Smooth muscle cell (in vitro differentiated cells): Measurements from ENCODE around the gene CHST4. TPM values are rescaled to one million over a fixed set of nuclear protein-coding genes. Genes with fewer than 3 reads are reported as not detected.

Source experiments
- DNase-seq: peaks from one replicate; lab custom pipeline; 2025; ENCODE audit not compliant: unreplicated experiment; lab: John Stamatoyannopoulos, UW
- H2AFZ ChIP-seq: fragments of 200-600 bp; sonication (generic); 2 replicates; pipeline ENCODE4 v1.6.0; 2016; ENCODE audit warnings: antibody characterized with exemption, low read depth, mild to moderate bottlenecking
- H3F3A ChIP-seq: fragments of 200-600 bp; sonication (generic); 2 replicates; pipeline ENCODE4 v1.6.0; 2017; ENCODE audit warnings: antibody characterized with exemption, low read depth
- H3K27ac ChIP-seq: fragments of 200-600 bp; sonication (generic); 2 replicates; pipeline ENCODE4 v1.5.1; 2016; ENCODE audit warnings: low read depth, mild to moderate bottlenecking
- H3K27me3 ChIP-seq: fragments of 200-600 bp; sonication (generic); 2 replicates; pipeline ENCODE4 v1.6.1; 2016; ENCODE audit warnings: low read depth, mild to moderate bottlenecking
- H3K36me3 ChIP-seq: fragments of 200-600 bp; sonication (generic); 2 replicates; pipeline ENCODE4 v1.5.1; 2016; ENCODE audit warnings: low read depth
- H3K4me1 ChIP-seq: fragments of 200-600 bp; sonication (generic); 2 replicates; pipeline ENCODE4 v1.5.1; 2016; ENCODE audit warnings: low read depth
- H3K4me2 ChIP-seq: fragments of 200-600 bp; sonication (generic); 2 replicates; pipeline ENCODE4 v1.6.0; 2016; ENCODE audit warnings: mild to moderate bottlenecking
- H3K4me3 ChIP-seq: fragments of 200-600 bp; sonication (generic); 2 replicates; pipeline ENCODE4 v1.5.1; 2016; ENCODE audit warnings: mild to moderate bottlenecking
- H3K79me2 ChIP-seq: fragments of 200-600 bp; sonication (generic); 2 replicates; pipeline ENCODE4 v1.6.0; 2016; ENCODE audit warnings: low read depth, mild to moderate bottlenecking
- H3K9ac ChIP-seq: fragments of 200-600 bp; sonication (generic); 2 replicates; pipeline ENCODE4 v1.6.0; 2016; ENCODE audit warnings: low read depth
- H3K9me3 ChIP-seq: fragments of 200-600 bp; sonication (generic); replicated peaks from 2 replicates; pipeline ENCODE4 v1.5.1; 2016; ENCODE audit warnings: low read depth
- H4K20me1 ChIP-seq: fragments of 200-600 bp; sonication (generic); 2 replicates; pipeline ENCODE4 v1.6.0; 2016; ENCODE audit warnings: low read depth
- WGBS: methylation state at CpG from one replicate; pipeline ENCODE4 v1.1.7; 2016; ENCODE audit warnings: low lambda C conversion rate; 5-methylcytosine and 5-hydroxymethylcytosine counted together
- polyA plus RNA-seq: library from polyadenylated mRNA; unstranded; fragments of >200 nt; fragmentation: Nextera tagmentation; extraction: Ambion mirVana; gene quantifications from 2 replicates; pipeline ENCODE4 v1.2.1, GENCODE V29; 2016
- total RNA-seq: library from RNA; depleted of rRNA; stranded (reverse); fragments of >200 nt; gene quantifications from 2 replicates; pipeline ENCODE4 v1.2.3, GENCODE V29; 2014
- TF ChIP-seq, protein P1 (sequence below): fragments of 200-600 bp; sonication (generic); IDR thresholded peaks from 2 replicates; pipeline ENCODE4 v1.5.1; 2017; ENCODE audit warnings: borderline replicate concordance, mild to moderate bottlenecking, antibody characterized with exemption; ENCODE audit not compliant: insufficient read depth, poor library complexity, severe bottlenecking

Gene CHST4
- total and polyA plus RNA-seq, 2 experiments from 2014 or later, result not detected

DNA sequence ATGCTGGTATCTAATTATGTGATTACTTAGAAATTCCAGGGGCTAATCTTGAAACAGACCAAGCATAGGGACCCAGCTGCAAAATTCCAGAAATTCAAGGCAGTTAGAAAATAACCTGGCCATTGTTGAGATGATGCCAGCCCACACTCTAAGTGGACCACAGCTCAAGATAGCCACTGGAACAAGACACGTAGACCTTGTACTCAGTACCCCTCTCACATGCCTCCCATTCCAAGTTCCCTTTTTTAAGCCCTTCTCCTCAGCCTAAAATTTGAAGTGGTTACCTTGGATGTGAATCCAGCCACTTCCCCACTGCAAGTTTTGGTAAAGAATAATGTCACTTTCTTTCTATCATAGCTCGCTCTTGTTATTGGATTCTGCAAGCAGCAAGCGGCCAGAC is 33.0 kb upstream of the CHST4 start:
- TF ChIP-seq, protein P1, sequence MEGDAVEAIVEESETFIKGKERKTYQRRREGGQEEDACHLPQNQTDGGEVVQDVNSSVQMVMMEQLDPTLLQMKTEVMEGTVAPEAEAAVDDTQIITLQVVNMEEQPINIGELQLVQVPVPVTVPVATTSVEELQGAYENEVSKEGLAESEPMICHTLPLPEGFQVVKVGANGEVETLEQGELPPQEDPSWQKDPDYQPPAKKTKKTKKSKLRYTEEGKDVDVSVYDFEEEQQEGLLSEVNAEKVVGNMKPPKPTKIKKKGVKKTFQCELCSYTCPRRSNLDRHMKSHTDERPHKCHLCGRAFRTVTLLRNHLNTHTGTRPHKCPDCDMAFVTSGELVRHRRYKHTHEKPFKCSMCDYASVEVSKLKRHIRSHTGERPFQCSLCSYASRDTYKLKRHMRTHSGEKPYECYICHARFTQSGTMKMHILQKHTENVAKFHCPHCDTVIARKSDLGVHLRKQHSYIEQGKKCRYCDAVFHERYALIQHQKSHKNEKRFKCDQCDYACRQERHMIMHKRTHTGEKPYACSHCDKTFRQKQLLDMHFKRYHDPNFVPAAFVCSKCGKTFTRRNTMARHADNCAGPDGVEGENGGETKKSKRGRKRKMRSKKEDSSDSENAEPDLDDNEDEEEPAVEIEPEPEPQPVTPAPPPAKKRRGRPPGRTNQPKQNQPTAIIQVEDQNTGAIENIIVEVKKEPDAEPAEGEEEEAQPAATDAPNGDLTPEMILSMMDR, result no peak
- no peak overlapping the region for H3K4me3 ChIP-seq
- no peak overlapping the region for H3K4me2 ChIP-seq
- no peaks in the 10 kb centered on the region for H3K4me1 ChIP-seq
- H3K79me2 ChIP-seq, result no peaks in the 10 kb centered on the region
- H3K36me3 ChIP-seq, result no peaks in the 10 kb centered on the region
- no peaks in the 10 kb centered on the region for H4K20me1 ChIP-seq
- H3K9me3 ChIP-seq, result no peaks in the 10 kb centered on the region
- no peaks in the 10 kb centered on the region for H3F3A ChIP-seq
- no peak overlapping the region for H3K9ac ChIP-seq
- no peak overlapping the region for H3K27ac ChIP-seq
- 74% methylated on average over 3 of the region's 3 CpGs for WGBS
- no peak overlapping the region for H2AFZ ChIP-seq
- peaks cover 12% of the 10 kb centered on the region for H3K27me3 ChIP-seq
- DNase-seq, result no peak

DNA sequence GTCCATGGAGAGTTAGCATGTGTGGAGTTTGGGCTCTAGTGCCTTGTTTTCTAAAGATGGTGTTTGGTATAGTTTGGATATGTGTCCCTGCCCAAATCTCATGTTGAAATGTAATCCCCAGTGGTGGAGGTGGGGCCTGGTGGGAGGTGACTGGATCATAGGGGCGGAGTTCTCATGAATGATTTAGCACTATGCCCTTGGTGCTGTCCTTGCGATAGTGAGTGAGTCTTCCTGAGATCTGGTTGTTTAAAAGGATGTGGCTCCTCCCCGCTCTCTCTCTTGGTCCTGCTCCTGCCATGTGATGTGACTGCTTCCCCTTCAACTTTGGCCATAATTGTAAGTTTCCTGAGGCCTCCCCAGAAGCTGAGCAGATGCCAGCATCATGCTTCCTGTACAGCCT is 28.2 kb upstream of the CHST4 start:
- no peaks in the 10 kb centered on the region for H3K9me3 ChIP-seq
- H3F3A ChIP-seq, result no peaks in the 10 kb centered on the region
- no peaks in the 10 kb centered on the region for H4K20me1 ChIP-seq
- no peak overlapping the region for H3K27ac ChIP-seq
- DNase-seq, result no peak
- H3K4me3 ChIP-seq, result no peak overlapping the region
- no peaks in the 10 kb centered on the region for H3K4me1 ChIP-seq
- 80% methylated on average over 3 of the region's 3 CpGs for WGBS
- H3K79me2 ChIP-seq, result no peaks in the 10 kb centered on the region
- H3K4me2 ChIP-seq, result no peak overlapping the region
- TF ChIP-seq, protein P1, result no peak
- H2AFZ ChIP-seq, result no peak overlapping the region
- H3K9ac ChIP-seq, result no peak overlapping the region
- H3K36me3 ChIP-seq, result no peaks in the 10 kb centered on the region
- H3K27me3 ChIP-seq, result peaks cover 4% of the 10 kb centered on the region

DNA sequence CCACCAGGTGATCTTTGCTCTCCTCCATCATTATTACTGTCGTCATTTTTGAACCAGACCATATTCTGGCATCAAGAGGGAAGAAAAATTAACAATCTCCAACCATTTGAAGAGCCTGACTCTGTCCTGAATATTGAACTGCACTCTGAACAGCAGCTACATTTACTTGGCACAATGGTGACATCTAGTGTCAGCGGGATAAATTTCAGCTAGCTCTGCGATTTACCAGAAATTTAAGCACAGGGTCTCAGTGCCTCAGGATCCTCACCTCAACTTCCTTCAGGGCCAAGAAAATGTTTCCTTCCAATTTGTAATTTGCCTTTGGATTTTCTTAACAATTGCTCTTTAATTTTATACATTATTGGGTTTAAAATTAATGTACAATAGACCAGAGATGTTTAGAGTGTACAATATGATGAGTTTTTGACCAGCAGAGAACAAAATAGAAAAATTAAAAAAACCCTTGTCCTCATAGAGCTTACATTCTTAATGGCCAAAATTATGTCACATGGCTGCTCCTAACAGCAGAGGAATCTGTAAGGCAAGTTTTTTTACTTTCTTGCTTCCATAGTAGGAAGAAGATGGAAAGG is 26.4 kb upstream of the CHST4 start:
- Histone ChIP-seq H3K4me3 (no peak overlapping the region), H3K9me3 (no peaks in the 10 kb centered on the region), H3K79me2 (no peaks in the 10 kb centered on the region), H3K4me2 (no peak overlapping the region), H3K9ac (no peak overlapping the region), H4K20me1 (no peaks in the 10 kb centered on the region), H3K27me3 (no peaks in the 10 kb centered on the region), H3K4me1 (no peaks in the 10 kb centered on the region), H3F3A (no peaks in the 10 kb centered on the region), H3K27ac (no peak overlapping the region), H2AFZ (no peak overlapping the region), H3K36me3 (no peaks in the 10 kb centered on the region)
- TF ChIP-seq, protein P1, result peak; percentile 73
- DNase-seq, result no peak
- WGBS, result 4% methylated on average over 3 of the region's 3 CpGs

GRCh38 chr16:71500964-71501363 is 25.3 kb upstream of the CHST4 start:
- no peak for DNase-seq
- Histone ChIP-seq H4K20me1 (no peaks in the 10 kb centered on the region), H3K27me3 (no peaks in the 10 kb centered on the region), H3K4me2 (no peak overlapping the region), H2AFZ (no peak overlapping the region), H3K4me3 (no peak overlapping the region), H3K9ac (no peak overlapping the region), H3K79me2 (no peaks in the 10 kb centered on the region), H3K4me1 (no peaks in the 10 kb centered on the region), H3K27ac (no peak overlapping the region), H3K36me3 (no peaks in the 10 kb centered on the region), H3F3A (no peaks in the 10 kb centered on the region), H3K9me3 (no peaks in the 10 kb centered on the region)
- 79% methylated on average over 2 of the region's 2 CpGs for WGBS
- TF ChIP-seq, protein P1, result no peak
